Epithelial cell of proximal tubule (primary cell): ENCODE results near the gene SSUH2. TPM values are rescaled to one million over a fixed set of nuclear protein-coding genes. Genes with fewer than 3 reads are reported as not detected.

Experiments
- DNase-seq: peaks from one replicate; pipeline ENCODE4 v3.0.0-alpha.2; 2011; ENCODE audit warnings: low read depth
- H3K4me3 ChIP-seq: 2 replicates; pipeline ENCODE4 v1.5.1; 2011; ENCODE audit warnings: low read depth, mild to moderate bottlenecking, low read length
- CTCF ChIP-seq: conservative IDR thresholded peaks from 2 replicates; pipeline ENCODE4 v1.5.1; 2012; ENCODE audit warnings: low read depth, mild to moderate bottlenecking, low read length
- total RNA-seq: library from RNA; depleted of rRNA; stranded (reverse); fragments of >200 nt; gene quantifications from 2 replicates; pipeline ENCODE4 v1.2.3, GENCODE V29; 2015

SSUH2 gene
- total RNA-seq, 1 donor from 2014 or later, result not detected

- no peak for TF ChIP-seq CTCF
- DNase-seq, result no peak
These were observed 2.6 kb downstream of the SSUH2 start for GRCh38 chr3:8642001-8642400.

GRCh38 chr3:8641472-8641871 is 3.1 kb downstream of the SSUH2 start:
- H3K4me3 ChIP-seq, result no peak overlapping the region
- no peak for DNase-seq
- no peak for TF ChIP-seq CTCF

More at GRCh38 chr3:8642001-8642400, 2.6 kb downstream of the SSUH2 start:
- no peak overlapping the region for H3K4me3 ChIP-seq

GRCh38 chr3:8640223-8640622 is 4.4 kb downstream of the SSUH2 start:
- no peak for DNase-seq
- TF ChIP-seq CTCF, result no peak

GRCh38 chr3:8639659-8640000 is 5.0 kb downstream of the SSUH2 start:
- DNase-seq, result no peak
- H3K4me3 ChIP-seq, result no peak overlapping the region
- no peak for TF ChIP-seq CTCF

More at GRCh38 chr3:8640223-8640622, 4.4 kb downstream of the SSUH2 start:
- H3K4me3 ChIP-seq, result no peak overlapping the region

GRCh38 chr3:8638994-8639658 is 5.5 kb downstream of the SSUH2 start:
- DNase-seq, result no peak
- no peak overlapping the region for H3K4me3 ChIP-seq
- no peak for TF ChIP-seq CTCF

GRCh38 chr3:8637348-8637747 is 7.2 kb downstream of the SSUH2 start:
- TF ChIP-seq CTCF, result no peak
- H3K4me3 ChIP-seq, result no peak overlapping the region
- no peak for DNase-seq

GRCh38 chr3:8635631-8636030 is 9.0 kb downstream of the SSUH2 start:
- no peak for DNase-seq
- TF ChIP-seq CTCF, result no peak
- no peak overlapping the region for H3K4me3 ChIP-seq
